SJSA1 (cell line): Measurements from ENCODE around the gene ABCB8. TPM values are rescaled to one million over a fixed set of nuclear protein-coding genes. Genes with fewer than 3 reads are reported as not detected.
A peak's percentile ranks its signal among the peaks of the same experiment; 100 is the strongest.

Experiments used
- DNase-seq, 2 experiments: peaks; one replicate each; pipeline ENCODE4 v3.0.0-alpha.2; 2015 to 2020; ENCODE audit warnings: low spot score in 2 of 2, low read depth in 1 of 2
- H3K27ac ChIP-seq: fragments of 250-450 bp; sonication (Bioruptor Pico); 2 replicates; pipeline ENCODE4 v1.5.1; 2020; ENCODE audit warnings: mild to moderate bottlenecking, moderate library complexity
- H3K27me3 ChIP-seq: fragments of 250-450 bp; sonication (Bioruptor Pico); replicated peaks from 2 replicates; pipeline ENCODE4 v1.5.1; 2020; ENCODE audit warnings: mild to moderate bottlenecking, moderate library complexity
- H3K36me3 ChIP-seq: fragments of 250-450 bp; sonication (Bioruptor Pico); 2 replicates; pipeline ENCODE4 v1.5.1; 2020; ENCODE audit warnings: mild to moderate bottlenecking
- H3K4me1 ChIP-seq: fragments of 250-450 bp; sonication (Bioruptor Pico); replicated peaks from 2 replicates; pipeline ENCODE4 v1.6.1; 2021; ENCODE audit warnings: mild to moderate bottlenecking
- H3K4me3 ChIP-seq: fragments of 250-450 bp; sonication (Bioruptor Pico); 2 replicates; pipeline ENCODE4 v1.5.1; 2020; ENCODE audit warnings: mild to moderate bottlenecking
- H3K9me3 ChIP-seq: fragments of 250-450 bp; sonication (Bioruptor Pico); replicated peaks from 2 replicates; pipeline ENCODE4 v1.5.1; 2020; ENCODE audit warnings: mild to moderate bottlenecking
- total RNA-seq: library from RNA; depleted of rRNA; stranded (reverse); fragments of >200 nt; shearing (Covaris generic); gene quantifications from 2 replicates; pipeline ENCODE4 v1.2.3, GENCODE V29; 2014

ABCB8 gene
- total RNA-seq, 1 experiment from 2014 or later = 24.6 TPM

DNA sequence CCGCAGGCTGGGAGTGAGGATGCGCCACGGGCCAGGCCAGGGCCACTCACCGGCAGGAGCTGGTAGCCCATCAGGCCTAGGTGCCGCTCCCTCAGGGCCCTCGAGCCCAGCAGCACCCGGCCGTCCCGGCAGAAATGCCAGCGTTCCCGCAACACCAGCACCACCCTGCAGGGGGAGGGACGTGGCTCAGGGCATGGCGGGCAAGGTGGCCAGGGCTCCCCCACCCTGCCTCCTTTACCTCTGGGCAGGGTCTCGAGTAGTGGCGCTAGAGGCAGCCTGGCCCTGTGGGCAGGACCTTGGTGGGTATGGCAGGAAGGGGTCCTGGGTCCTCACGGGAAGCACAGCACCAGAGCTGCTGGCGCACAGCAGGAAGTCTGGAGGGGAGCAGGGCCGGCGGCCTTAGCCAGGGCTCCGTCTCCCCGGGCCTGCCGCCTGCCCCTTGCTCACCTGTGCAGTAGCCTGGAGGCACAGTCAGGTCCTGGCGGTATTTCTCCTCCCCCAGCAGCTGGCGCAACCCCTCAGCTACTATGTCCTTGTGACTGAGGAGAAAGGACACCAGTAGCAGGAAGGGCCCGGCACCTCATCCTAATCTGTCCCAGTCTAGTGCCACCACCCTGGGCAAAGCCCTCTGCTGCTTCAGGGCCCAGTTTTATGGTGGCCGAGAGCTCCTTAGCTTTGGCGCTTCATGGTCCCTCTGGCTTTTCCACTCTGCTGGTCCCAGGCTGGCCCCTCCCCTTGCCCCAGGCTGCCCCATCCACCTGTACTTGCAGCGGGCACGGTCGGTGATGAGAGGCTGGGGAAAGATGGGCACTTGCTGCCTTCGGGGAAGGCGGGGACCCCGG is 48.8 kb downstream of the ABCB8 start:
- Histone ChIP-seq H3K27ac (no peak overlapping the region), H3K4me1 (peaks cover 24% of the 10 kb centered on the region), H3K9me3 (no peaks in the 10 kb centered on the region), H3K36me3 (peaks cover 90% of the 10 kb centered on the region), H3K27me3 (no peaks in the 10 kb centered on the region), H3K4me3 (no peak overlapping the region)
- no peak for DNase-seq

DNA sequence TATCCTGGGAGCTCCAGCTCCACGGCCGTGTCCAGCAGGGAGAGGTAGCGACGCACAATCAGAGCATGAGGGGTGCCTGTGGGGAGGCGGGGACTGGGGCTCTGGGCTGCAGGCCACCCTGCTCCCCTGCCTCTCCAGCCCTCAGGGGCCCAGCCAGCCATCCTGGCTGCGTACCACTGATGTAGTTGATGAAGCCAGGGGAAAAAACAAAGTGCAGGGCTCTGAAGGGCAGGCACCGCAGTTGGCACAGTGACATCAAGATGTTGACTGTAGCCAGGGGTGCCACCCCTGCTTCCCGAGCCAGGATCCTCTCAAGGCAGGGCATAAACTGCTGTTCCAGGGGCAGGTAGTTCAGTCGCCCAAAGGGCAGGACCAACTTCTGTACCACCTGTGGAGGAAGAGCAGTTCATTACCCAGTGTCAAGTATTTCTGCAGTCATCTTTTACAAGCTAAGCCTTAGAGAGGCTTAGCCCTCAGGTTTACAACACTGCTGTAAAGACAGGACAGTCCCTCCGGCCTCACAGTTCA is 49.5 kb downstream of the ABCB8 start:
- no peak for DNase-seq
- Histone ChIP-seq H3K4me1 (peaks cover 30% of the 10 kb centered on the region), H3K4me3 (no peak overlapping the region), H3K27ac (no peak overlapping the region), H3K36me3 (peaks cover 84% of the 10 kb centered on the region), H3K9me3 (no peaks in the 10 kb centered on the region), H3K27me3 (no peaks in the 10 kb centered on the region)

DNA sequence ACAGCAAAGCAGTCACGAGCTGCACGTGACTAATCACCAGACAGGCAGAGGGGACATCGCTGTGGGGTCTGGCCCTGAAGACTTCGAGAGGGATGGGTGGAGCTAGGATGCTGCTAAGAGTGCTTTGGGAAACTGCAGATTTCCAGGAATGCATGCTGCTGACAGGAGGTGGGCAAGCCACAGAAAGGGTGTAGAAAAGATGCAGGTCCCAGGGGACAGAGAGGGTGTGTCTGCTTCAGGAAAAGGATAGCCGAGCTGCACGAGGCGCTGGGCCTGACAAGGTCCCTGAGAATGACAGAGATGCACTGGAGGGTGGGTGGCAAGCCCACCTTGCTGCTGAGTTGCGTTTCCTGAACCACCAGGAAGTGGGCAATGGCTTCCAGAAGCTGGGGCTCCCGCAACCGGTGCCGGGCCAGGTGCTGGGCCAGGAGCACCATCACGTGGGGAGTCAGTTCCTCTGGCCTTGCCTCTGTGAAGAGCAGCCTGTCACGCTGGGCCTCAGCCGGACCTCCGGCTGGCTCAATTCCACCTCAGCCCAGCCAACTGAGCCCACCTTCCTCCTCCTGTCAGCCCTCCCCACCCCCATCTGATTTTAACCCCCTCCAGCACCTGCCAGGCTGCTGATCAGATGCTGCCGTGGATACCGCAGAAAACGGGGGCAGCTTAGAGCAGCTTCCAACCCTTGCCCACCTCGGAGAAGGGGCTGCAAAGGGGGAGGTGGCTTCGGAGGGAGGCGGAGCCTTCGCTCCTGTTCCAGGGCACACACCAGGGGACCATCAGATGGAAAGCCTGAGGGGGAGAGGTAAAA is 50.2 kb downstream of the ABCB8 start:
- Histone ChIP-seq H3K4me1 (peaks cover 32% of the 10 kb centered on the region), H3K36me3 (peaks cover 82% of the 10 kb centered on the region), H3K9me3 (no peaks in the 10 kb centered on the region), H3K27me3 (no peaks in the 10 kb centered on the region), H3K27ac (no peak overlapping the region), H3K4me3 (no peak overlapping the region)
- no peak for DNase-seq

GRCh38 chr7:151079199-151079910 is 51.1 kb downstream of the ABCB8 start:
- Histone ChIP-seq H3K4me1 (peaks cover 37% of the 10 kb centered on the region), H3K36me3 (peaks cover 73% of the 10 kb centered on the region), H3K27ac (no peak overlapping the region), H3K9me3 (no peaks in the 10 kb centered on the region), H3K4me3 (peak overlapping the region; percentile 88), H3K27me3 (no peaks in the 10 kb centered on the region)
- no peak for DNase-seq

GRCh38 chr7:151080067-151080521 is 51.8 kb downstream of the ABCB8 start:
- peak overlapping the region; percentile 88 for H3K4me3 ChIP-seq
- peak in 1 of 2 experiments; percentile 32 for DNase-seq
- no peaks in the 10 kb centered on the region for H3K27me3 ChIP-seq
- H3K4me1 ChIP-seq = peaks cover 37% of the 10 kb centered on the region
- H3K27ac ChIP-seq = peak overlapping the region; percentile 60
- no peaks in the 10 kb centered on the region for H3K9me3 ChIP-seq
- peaks cover 66% of the 10 kb centered on the region for H3K36me3 ChIP-seq

DNA sequence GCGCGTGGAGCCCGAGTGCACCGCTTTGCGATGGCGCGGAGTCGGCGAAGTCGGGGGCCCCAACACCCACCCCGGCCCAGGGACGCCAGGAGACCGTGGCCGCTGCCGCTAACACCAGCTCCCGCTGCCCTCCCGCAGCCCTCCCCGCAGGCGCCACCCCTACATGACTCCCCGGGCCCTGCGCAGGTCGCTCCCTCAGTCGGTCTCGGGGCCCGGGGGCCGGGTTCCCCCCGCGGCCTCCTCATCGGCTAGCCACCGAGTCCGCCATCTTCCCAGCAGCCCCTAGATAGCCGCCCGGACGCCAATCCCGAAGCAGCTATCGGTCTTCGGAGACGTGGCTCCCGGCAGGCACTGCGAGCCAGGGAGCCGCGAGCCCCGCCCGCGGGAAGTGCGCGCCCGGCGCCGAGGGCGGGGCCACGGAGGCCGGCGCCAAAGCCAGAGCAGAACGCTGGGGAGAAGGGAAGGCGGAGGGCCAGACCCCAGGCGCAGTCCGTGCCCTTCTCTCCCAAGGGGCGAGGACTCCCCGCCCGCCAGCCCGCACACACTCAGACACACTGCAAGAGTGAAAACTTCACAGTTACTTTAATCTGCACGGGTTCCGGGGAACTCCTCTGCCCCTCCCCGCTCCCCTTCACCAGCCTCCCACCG is 52.4 kb downstream of the ABCB8 start, which contains the start of gene FASTK:
Gene FASTK (minus strand): TSS at position 288 of the 648 bp plus-strand sequence. CDS start 43 bp downstream, at position 245.
- Histone ChIP-seq H3K27ac (peak within 1 kb of the TSS; percentile 60), H3K9me3 (no peaks in the 10 kb centered on the region), H3K4me3 (peak within 1 kb of the TSS; percentile 88), H3K27me3 (no peaks in the 10 kb centered on the region), H3K4me1 (peaks cover 41% of the 10 kb centered on the region), H3K36me3 (peaks cover 60% of the 10 kb centered on the region)
- peak; percentile 83 to 90 for DNase-seq

DNA sequence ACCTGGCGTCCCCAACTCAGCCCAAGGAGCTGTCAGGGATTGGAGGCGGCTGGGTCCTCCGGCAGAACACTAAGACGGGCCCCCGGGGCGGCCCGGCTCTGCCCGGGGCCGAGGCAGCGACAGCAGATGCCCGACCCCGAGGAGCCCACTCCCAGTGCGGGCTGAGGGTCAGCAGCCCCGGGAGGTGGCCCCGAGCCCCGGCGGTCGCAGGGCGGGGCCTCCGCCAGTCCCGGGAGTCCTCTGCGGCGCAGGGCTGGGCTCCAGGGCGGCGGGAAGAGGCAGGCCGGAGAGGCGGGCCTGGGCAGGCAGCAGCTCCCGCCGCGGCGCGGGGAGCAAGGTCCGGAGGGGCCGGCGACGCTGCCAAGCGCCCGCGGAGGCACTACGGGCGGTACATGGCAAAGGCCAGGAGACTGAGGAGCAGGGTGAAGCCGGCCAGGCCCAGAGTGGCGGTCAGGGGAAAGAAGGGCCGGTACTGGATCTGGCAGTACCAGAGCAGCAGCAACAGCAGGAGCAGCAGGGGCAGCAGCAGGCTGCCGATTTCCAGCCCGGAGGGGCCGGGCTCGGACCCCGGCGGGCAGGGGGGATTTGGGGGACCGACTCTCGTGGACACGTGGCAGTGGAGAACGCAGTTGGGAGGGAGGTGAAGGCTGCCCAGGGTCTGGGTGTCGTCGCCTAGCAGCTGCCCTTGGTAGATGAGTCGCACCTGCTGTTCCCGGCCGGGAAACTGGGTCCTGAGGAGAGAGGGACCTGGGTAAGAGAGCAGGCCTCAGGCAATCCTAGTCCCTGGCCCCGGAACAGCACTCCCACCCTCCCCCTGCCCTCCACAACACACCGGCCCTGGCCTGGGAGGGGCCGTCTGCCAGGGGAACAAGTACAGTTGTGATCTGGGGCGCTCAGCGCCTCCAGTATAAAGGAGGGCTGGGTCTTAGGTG is 53.2 kb downstream of the ABCB8 start:
- Histone ChIP-seq H3K4me3 (peak overlapping the region; percentile 88), H3K27ac (peak overlapping the region; percentile 10; the same call in 1 of the 2 replicates), H3K27me3 (no peaks in the 10 kb centered on the region), H3K36me3 (peaks cover 52% of the 10 kb centered on the region), H3K9me3 (no peaks in the 10 kb centered on the region), H3K4me1 (peaks cover 45% of the 10 kb centered on the region)
- no peak for DNase-seq

- H3K27me3 ChIP-seq = no peaks in the 10 kb centered on the region
- no peaks in the 10 kb centered on the region; the same call in 1 of the 2 replicates for H3K9me3 ChIP-seq
- H3K36me3 ChIP-seq = peaks cover 43% of the 10 kb centered on the region
- no peak for DNase-seq
- peak overlapping the region; percentile 75 for H3K4me3 ChIP-seq
- peak overlapping the region; percentile 33 for H3K27ac ChIP-seq
- H3K4me1 ChIP-seq = peaks cover 51% of the 10 kb centered on the region
These were observed 54.2 kb downstream of the ABCB8 start for GRCh38 chr7:151082141-151083070.

- Histone ChIP-seq H3K4me1 (peaks cover 59% of the 10 kb centered on the region), H3K9me3 (no peaks in the 10 kb centered on the region; the same call in 1 of the 2 replicates), H3K36me3 (peaks cover 38% of the 10 kb centered on the region), H3K4me3 (peak within 1 kb of the TSS; percentile 75), H3K27me3 (no peaks in the 10 kb centered on the region), H3K27ac (peak within 1 kb of the TSS; percentile 33)
- DNase-seq = peak; percentile 60 to 73
These were observed 55.0 kb downstream of the ABCB8 start, which contains the start of gene TMUB1 for GRCh38 chr7:151083071-151083823. Gene TMUB1 (minus strand): TSS chr7:151083493. CDS start chr7:151082563, 930 bp downstream.

GRCh38 chr7:151083824-151084160 is 55.5 kb downstream of the ABCB8 start:
- Histone ChIP-seq H3K36me3 (peaks cover 33% of the 10 kb centered on the region), H3K27ac (no peak overlapping the region), H3K4me3 (peak overlapping the region; percentile 75), H3K9me3 (no peaks in the 10 kb centered on the region; the same call in 1 of the 2 replicates), H3K4me1 (peaks cover 65% of the 10 kb centered on the region), H3K27me3 (no peaks in the 10 kb centered on the region)
- DNase-seq = no peak

DNA sequence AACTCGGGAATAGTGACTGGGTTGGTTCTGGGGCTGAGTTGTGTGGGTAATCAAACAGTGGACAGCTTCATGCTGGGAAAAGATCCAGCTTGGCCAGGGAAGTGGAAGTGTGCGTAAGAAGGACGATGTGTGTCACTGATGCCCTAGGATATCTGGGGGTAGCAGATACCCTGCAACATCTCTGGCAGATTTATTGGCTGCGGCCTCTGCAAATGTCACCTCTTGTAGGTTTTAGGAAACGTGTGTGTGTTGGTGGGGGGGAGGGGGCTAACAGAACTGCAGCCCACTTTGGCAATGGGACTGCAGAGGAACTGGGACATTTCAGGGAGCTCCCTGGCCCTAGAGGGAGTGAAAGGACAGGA is 57.1 kb downstream of the ABCB8 start:
- Histone ChIP-seq H3K36me3 (peaks cover 21% of the 10 kb centered on the region), H3K27me3 (no peaks in the 10 kb centered on the region), H3K4me1 (peaks cover 67% of the 10 kb centered on the region), H3K4me3 (peak overlapping the region; percentile 58; the same call in 1 of the 2 replicates), H3K27ac (no peak overlapping the region), H3K9me3 (no peaks in the 10 kb centered on the region; the same call in 1 of the 2 replicates)
- no peak for DNase-seq
